HEK293 (cell line): ENCODE data around the gene ANKRD1.

Experiments used
- GLIS1 ChIP-seq: fragments of 450-650 bp; formaldehyde crosslinking; IDR thresholded peaks from 2 replicates; pipeline ENCODE4 v1.5.1; 2016; ENCODE audit warnings: missing biosample characterization, missing genetic modification characterization
- INSM2 ChIP-seq: fragments of 450-650 bp; formaldehyde crosslinking; IDR thresholded peaks from 2 replicates; pipeline ENCODE4 v1.5.1; 2016; ENCODE audit warnings: missing biosample characterization, missing genetic modification characterization
- KLF9 ChIP-seq: fragments of 450-650 bp; formaldehyde crosslinking; IDR thresholded peaks from 2 replicates; pipeline ENCODE4 v1.5.1; 2016; ENCODE audit warnings: missing biosample characterization, missing genetic modification characterization, low read depth
- PATZ1 ChIP-seq: fragments of 450-650 bp; formaldehyde crosslinking; IDR thresholded peaks from 2 replicates; pipeline ENCODE4 v1.5.1; 2016; ENCODE audit warnings: missing biosample characterization, missing genetic modification characterization
- PBX3 ChIP-seq: sonication (generic); formaldehyde crosslinking; IDR thresholded peaks from 2 replicates; pipeline ENCODE4 v1.8.1; 2022; ENCODE audit warnings: mild to moderate bottlenecking, moderate library complexity, missing genetic modification reagents
- SP3 ChIP-seq: fragments of 450-650 bp; formaldehyde crosslinking; IDR thresholded peaks from 2 replicates; pipeline ENCODE4 v1.5.1; 2016; ENCODE audit warnings: missing biosample characterization, missing genetic modification characterization
- SP7 ChIP-seq: fragments of 450-650 bp; formaldehyde crosslinking; IDR thresholded peaks from 2 replicates; pipeline ENCODE4 v1.5.1; 2016; ENCODE audit warnings: missing biosample characterization, missing genetic modification characterization
- ZBTB11 ChIP-seq: fragments of 450-650 bp; formaldehyde crosslinking; conservative IDR thresholded peaks from 2 replicates; pipeline ENCODE4 v1.5.1; 2016; ENCODE audit warnings: low read depth, missing biosample characterization, missing genetic modification characterization
- ZBTB6 ChIP-seq: fragments of 450-650 bp; formaldehyde crosslinking; IDR thresholded peaks from 2 replicates; pipeline ENCODE4 v1.5.1; 2017; ENCODE audit warnings: missing biosample characterization, missing genetic modification characterization
- ZBTB7A ChIP-seq: fragments of 450-650 bp; formaldehyde crosslinking; IDR thresholded peaks from 2 replicates; pipeline ENCODE4 v1.5.1; 2016; ENCODE audit warnings: low read depth, missing biosample characterization, missing genetic modification characterization
- ZBTB8A ChIP-seq: fragments of 450-650 bp; formaldehyde crosslinking; IDR thresholded peaks from 2 replicates; pipeline ENCODE4 v1.5.1; 2016; ENCODE audit warnings: missing biosample characterization, missing genetic modification characterization
- ZNF138 ChIP-seq: fragments of 450-650 bp; formaldehyde crosslinking; IDR thresholded peaks from 2 replicates; pipeline ENCODE4 v1.5.1; 2016; ENCODE audit warnings: missing biosample characterization, missing genetic modification characterization, borderline replicate concordance
- ZNF169 ChIP-seq: fragments of 450-650 bp; formaldehyde crosslinking; IDR thresholded peaks from 2 replicates; pipeline ENCODE4 v1.5.1; 2016; ENCODE audit warnings: missing biosample characterization, missing genetic modification characterization
- ZNF248 ChIP-seq: fragments of 450-650 bp; formaldehyde crosslinking; IDR thresholded peaks from 2 replicates; pipeline ENCODE4 v1.5.1; 2017; ENCODE audit warnings: missing biosample characterization, missing genetic modification characterization
- ZNF280C ChIP-seq: fragments of 450-650 bp; formaldehyde crosslinking; IDR thresholded peaks from 2 replicates; pipeline ENCODE4 v1.5.1; 2016; ENCODE audit warnings: missing biosample characterization, missing genetic modification characterization
- ZNF37A ChIP-seq: fragments of 450-650 bp; IDR thresholded peaks from 2 replicates; pipeline ENCODE4 v1.5.1; 2018; ENCODE audit warnings: missing biosample characterization, missing genetic modification characterization
- ZNF398 ChIP-seq: fragments of 450-650 bp; formaldehyde crosslinking; IDR thresholded peaks from 2 replicates; pipeline ENCODE4 v1.5.1; 2017; ENCODE audit warnings: missing biosample characterization, missing genetic modification characterization
- ZNF513 ChIP-seq: fragments of 450-650 bp; IDR thresholded peaks from 2 replicates; pipeline ENCODE4 v1.5.1; 2018; ENCODE audit warnings: missing biosample characterization, missing genetic modification characterization
- ZNF529 ChIP-seq: fragments of 450-650 bp; formaldehyde crosslinking; IDR thresholded peaks from 2 replicates; pipeline ENCODE4 v1.5.1; 2017; ENCODE audit warnings: missing genetic modification characterization, missing biosample characterization; ENCODE audit not compliant: insufficient replicate concordance
- ZNF571 ChIP-seq: fragments of 450-650 bp; formaldehyde crosslinking; IDR thresholded peaks from 2 replicates; pipeline ENCODE4 v1.5.0; 2017; ENCODE audit warnings: missing biosample characterization, missing genetic modification characterization
- ZNF624 ChIP-seq: fragments of 450-650 bp; formaldehyde crosslinking; IDR thresholded peaks from 2 replicates; pipeline ENCODE4 v1.5.1; 2017; ENCODE audit warnings: missing biosample characterization, missing genetic modification characterization
- ZNF677 ChIP-seq: fragments of 450-650 bp; IDR thresholded peaks from 2 replicates; pipeline ENCODE4 v1.5.0; 2018; ENCODE audit warnings: missing biosample characterization, mild to moderate bottlenecking, missing genetic modification characterization, moderate library complexity
- ZNF768 ChIP-seq: fragments of 450-650 bp; formaldehyde crosslinking; IDR thresholded peaks from 2 replicates; pipeline ENCODE4 v1.5.1; 2018; ENCODE audit warnings: missing biosample characterization, mild to moderate bottlenecking, missing genetic modification characterization
- ZSCAN23 ChIP-seq: fragments of 450-650 bp; formaldehyde crosslinking; IDR thresholded peaks from 2 replicates; pipeline ENCODE4 v1.5.1; 2016; ENCODE audit warnings: missing biosample characterization, missing genetic modification characterization

The ANKRD1 gene

GRCh38 chr10:90920986-90921666, at the start of gene ANKRD1 (continued):
- TF ChIP-seq ZNF398 (tag by site-specific recombination) = no peak
- TF ChIP-seq ZNF37A (tag by site-specific recombination) = no peak
- peak; percentile 42; the same call in 1 of the 2 replicates for TF ChIP-seq SP3 (tag by site-specific recombination)
- TF ChIP-seq ZNF768 (tag by site-specific recombination) = no peak
- TF ChIP-seq PATZ1 (tag by site-specific recombination) = no peak
- no peak; the same call in 1 of the 2 replicates for TF ChIP-seq INSM2 (tag by site-specific recombination)
- no peak for TF ChIP-seq ZNF624 (tag by site-specific recombination)
- peak; percentile 46; the same call in 1 of the 2 replicates for TF ChIP-seq GLIS1 (tag by site-specific recombination)
- no peak for TF ChIP-seq ZBTB11
- TF ChIP-seq ZSCAN23 (tag by site-specific recombination) = no peak
- TF ChIP-seq PBX3 = no peak
- TF ChIP-seq ZBTB8A (tag by site-specific recombination) = no peak
- TF ChIP-seq ZNF138 (tag by site-specific recombination) = no peak
- no peak for TF ChIP-seq ZNF169 (tag by site-specific recombination)
- no peak for TF ChIP-seq ZNF280C (tag by site-specific recombination)
- TF ChIP-seq ZNF677 (tag by site-specific recombination) = no peak
- TF ChIP-seq ZNF248 (tag by site-specific recombination) = no peak
- no peak for TF ChIP-seq KLF9 (tag by site-specific recombination)
- no peak for TF ChIP-seq ZBTB7A (tag by site-specific recombination)
- TF ChIP-seq ZNF513 (tag by site-specific recombination) = no peak
- TF ChIP-seq ZNF571 (tag by site-specific recombination) = no peak
- peak; percentile 52 for TF ChIP-seq SP7
- no peak for TF ChIP-seq ZNF529
- no peak for TF ChIP-seq ZBTB6 (tag by site-specific recombination)
